Measurements from ENCODE around the gene PPP1R3G. TPM values are rescaled to one million over a fixed set of nuclear protein-coding genes. Genes with fewer than 3 reads are reported as not detected.

The PPP1R3G gene
- total and polyA plus RNA-seq, 2 donors (not counting 1 experiment from before 2014, with no cell fraction given) = 0.72 to 3.3 TPM

DNA sequence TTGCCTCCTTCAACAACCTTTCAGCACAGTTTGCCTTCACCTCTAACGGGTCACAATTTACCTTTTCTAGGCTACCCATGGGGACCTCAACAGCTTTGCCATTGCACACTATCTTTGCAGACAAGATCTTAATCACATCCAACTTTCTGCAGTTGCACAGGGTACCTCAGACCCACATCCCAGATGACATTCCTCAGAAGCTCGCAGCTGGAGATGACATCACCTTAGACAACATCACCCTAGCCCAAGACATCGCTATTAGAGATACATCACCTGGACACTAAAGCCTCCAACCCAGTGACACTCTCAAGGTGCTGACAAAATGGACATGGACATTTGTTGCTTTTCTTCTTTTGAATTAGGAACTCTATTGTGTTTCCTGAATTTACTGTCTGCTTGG, 42.7 kb upstream of the PPP1R3G start:
- TF ChIP-seq EZH2 (IDR thresholded peaks at IDR 0.05; ENCODE audit: low read length, missing control alignments) = no peak
- TF ChIP-seq CTCF (conservative IDR thresholded peaks at IDR 0.05 in 1 of 2, IDR thresholded peaks at IDR 0.05 in 1 of 2; ENCODE audit: low read depth in 1 of 2, low read length in 2 of 2) = no peak
- Histone ChIP-seq H3K4me3 (replicated peaks in 1 of 4; ENCODE audit: control extremely low read depth in 1 of 4, insufficient read depth in 1 of 4, low read depth in 3 of 4, low read length in 4 of 4) (no peak overlapping the region), H3K27ac (ENCODE audit: insufficient read depth, low read length) (no peak overlapping the region), H3K79me2 (ENCODE audit: control insufficient read depth, insufficient read depth, low read length) (no peaks in the 10 kb centered on the region), H3K9ac (ENCODE audit: insufficient read depth, low read length) (no peak overlapping the region), H3K4me2 (ENCODE audit: extremely low read depth, insufficient read depth, low read length) (no peak overlapping the region), H3K36me3 (ENCODE audit: control insufficient read depth, insufficient read depth, low read length) (no peaks in the 10 kb centered on the region), H4K20me1 (ENCODE audit: control insufficient read depth, extremely low read depth, insufficient read depth, low read length) (no peaks in the 10 kb centered on the region), H2AFZ (ENCODE audit: low read length) (no peak overlapping the region), H3K27me3 (ENCODE audit: control insufficient read depth, insufficient read depth, low read length) (no peaks in the 10 kb centered on the region), H3K9me3 (ENCODE audit: control insufficient read depth, insufficient read depth, low read depth, low read length) (no peaks in the 10 kb centered on the region), H3K4me1 (ENCODE audit: control insufficient read depth, extremely low read depth, insufficient read depth, low read length) (no peaks in the 10 kb centered on the region)
- DNase-seq (ENCODE audit: low read depth in 2 of 2) = no peak

- H3K27ac ChIP-seq (ENCODE audit: insufficient read depth, low read length) = no peak overlapping the region
- H3K27me3 ChIP-seq (ENCODE audit: control insufficient read depth, insufficient read depth, low read length) = peaks cover 2% of the 10 kb centered on the region
- no peak for TF ChIP-seq CTCF (conservative IDR thresholded peaks at IDR 0.05 in 1 of 2, IDR thresholded peaks at IDR 0.05 in 1 of 2; ENCODE audit: low read depth in 1 of 2, low read length in 2 of 2)
- TF ChIP-seq EZH2 (IDR thresholded peaks at IDR 0.05; ENCODE audit: low read length, missing control alignments) = no peak
- no peak for DNase-seq (ENCODE audit: low read depth in 2 of 2)
- no peaks in the 10 kb centered on the region for H3K4me1 ChIP-seq (ENCODE audit: control insufficient read depth, extremely low read depth, insufficient read depth, low read length)
- no peaks in the 10 kb centered on the region for H3K9me3 ChIP-seq (ENCODE audit: control insufficient read depth, insufficient read depth, low read depth, low read length)
- H4K20me1 ChIP-seq (ENCODE audit: control insufficient read depth, extremely low read depth, insufficient read depth, low read length) = no peaks in the 10 kb centered on the region
- H3K9ac ChIP-seq (ENCODE audit: insufficient read depth, low read length) = no peak overlapping the region
- no peak overlapping the region for H2AFZ ChIP-seq (ENCODE audit: low read length)
- no peak overlapping the region for H3K4me3 ChIP-seq (replicated peaks in 1 of 4; ENCODE audit: control extremely low read depth in 1 of 4, insufficient read depth in 1 of 4, low read depth in 3 of 4, low read length in 4 of 4)
- H3K36me3 ChIP-seq (ENCODE audit: control insufficient read depth, insufficient read depth, low read length) = no peaks in the 10 kb centered on the region
- H3K79me2 ChIP-seq (ENCODE audit: control insufficient read depth, insufficient read depth, low read length) = no peaks in the 10 kb centered on the region
- H3K4me2 ChIP-seq (ENCODE audit: extremely low read depth, insufficient read depth, low read length) = no peak overlapping the region
Observed at GRCh38 chr6:5044866-5045265, 40.3 kb upstream of the PPP1R3G start.

- Histone ChIP-seq H3K27me3 (ENCODE audit: control insufficient read depth, insufficient read depth, low read length) (peaks cover 2% of the 10 kb centered on the region), H3K79me2 (ENCODE audit: control insufficient read depth, insufficient read depth, low read length) (no peaks in the 10 kb centered on the region), H3K9me3 (ENCODE audit: control insufficient read depth, insufficient read depth, low read depth, low read length) (no peaks in the 10 kb centered on the region), H2AFZ (ENCODE audit: low read length) (peak overlapping the region; percentile 36), H3K27ac (ENCODE audit: insufficient read depth, low read length) (no peak overlapping the region), H3K4me2 (ENCODE audit: extremely low read depth, insufficient read depth, low read length) (peak overlapping the region; percentile 66), H3K9ac (ENCODE audit: insufficient read depth, low read length) (no peak overlapping the region), H3K4me1 (ENCODE audit: control insufficient read depth, extremely low read depth, insufficient read depth, low read length) (no peaks in the 10 kb centered on the region), H3K4me3 (replicated peaks in 1 of 4; ENCODE audit: control extremely low read depth in 1 of 4, insufficient read depth in 1 of 4, low read depth in 3 of 4, low read length in 4 of 4) (peak overlapping the region in 2 of 4 experiments; percentile 3 to 15), H3K36me3 (ENCODE audit: control insufficient read depth, insufficient read depth, low read length) (no peaks in the 10 kb centered on the region), H4K20me1 (ENCODE audit: control insufficient read depth, extremely low read depth, insufficient read depth, low read length) (no peaks in the 10 kb centered on the region)
- TF ChIP-seq EZH2 (IDR thresholded peaks at IDR 0.05; ENCODE audit: low read length, missing control alignments) (no peak), CTCF (conservative IDR thresholded peaks at IDR 0.05 in 1 of 2, IDR thresholded peaks at IDR 0.05 in 1 of 2; ENCODE audit: low read depth in 1 of 2, low read length in 2 of 2) (no peak)
- peak in 1 of 2 donors; percentile 57 for DNase-seq (ENCODE audit: low read depth in 2 of 2)
Observed at GRCh38 chr6:5045416-5045815, 39.7 kb upstream of the PPP1R3G start.

Measured in fibroblast of lung (primary cell).